H9 (cell line): ENCODE data around the gene COPS8. TPM values are rescaled to one million over a fixed set of nuclear protein-coding genes. Genes with fewer than 3 reads are reported as not detected.

ENCODE experiments used
- DNase-seq: peaks from one replicate; pipeline ENCODE4 v3.0.0-alpha.2; 2017
- H2AFZ ChIP-seq: one replicate; pipeline ENCODE4 v1.6.1; 2013; ENCODE audit warnings: mild to moderate bottlenecking, low read length, control low read depth, moderate library complexity
- H2AK5ac ChIP-seq: 2 replicates; pipeline ENCODE4 v1.6.1; 2013; ENCODE audit warnings: low read length, control low read depth, mixed read lengths; ENCODE audit not compliant: insufficient read length
- H2BK120ac ChIP-seq: one replicate; pipeline ENCODE4 v1.6.1; 2013; ENCODE audit warnings: low read depth, mild to moderate bottlenecking, low read length, control low read depth, inconsistent platforms; ENCODE audit not compliant: poor library complexity, severe bottlenecking
- H2BK12ac ChIP-seq: 2 replicates; pipeline ENCODE4 v1.6.1; 2013; ENCODE audit warnings: low read length, control low read depth, mixed read lengths, low read depth; ENCODE audit not compliant: insufficient read length
- H2BK15ac ChIP-seq: 2 replicates; pipeline ENCODE4 v1.6.1; 2013; ENCODE audit warnings: low read depth, low read length, control low read depth
- H2BK20ac ChIP-seq: one replicate; pipeline ENCODE4 v1.6.1; 2013; ENCODE audit warnings: low read depth, mild to moderate bottlenecking, low read length, control low read depth, inconsistent platforms; ENCODE audit not compliant: poor library complexity, severe bottlenecking
- H2BK5ac ChIP-seq: 2 replicates; pipeline ENCODE4 v1.6.1; 2013; ENCODE audit warnings: low read length, control low read depth, mixed read lengths; ENCODE audit not compliant: insufficient read length
- H3K14ac ChIP-seq: 2 replicates; pipeline ENCODE4 v1.6.1; 2013; ENCODE audit warnings: low read length, control low read depth; ENCODE audit not compliant: insufficient read depth
- H3K18ac ChIP-seq: 2 replicates; pipeline ENCODE4 v1.6.1; 2013; ENCODE audit warnings: low read depth, mild to moderate bottlenecking, mixed read lengths, low read length, control low read depth; ENCODE audit not compliant: insufficient read length
- H3K23ac ChIP-seq: 2 replicates; pipeline ENCODE4 v1.6.1; 2013; ENCODE audit warnings: low read length, control low read depth, mixed read lengths, low read depth; ENCODE audit not compliant: insufficient read length
- H3K23me2 ChIP-seq: 2 replicates; pipeline ENCODE4 v1.6.1; 2013; ENCODE audit warnings: low read depth, mild to moderate bottlenecking, mixed read lengths, low read length, control low read depth; ENCODE audit not compliant: insufficient read length, poor library complexity, severe bottlenecking
- H3K27ac ChIP-seq: 2 replicates; pipeline ENCODE4 v1.5.1; 2013; ENCODE audit warnings: low read length, control low read depth, mixed read lengths, low read depth; ENCODE audit not compliant: insufficient read length
- H3K27me3 ChIP-seq: 2 replicates; pipeline ENCODE4 v1.6.1; 2013; ENCODE audit warnings: low read length, control low read depth, inconsistent platforms; ENCODE audit not compliant: insufficient read depth
- H3K4ac ChIP-seq: 2 replicates; pipeline ENCODE4 v1.6.1; 2013; ENCODE audit warnings: low read depth, mild to moderate bottlenecking, control low read depth, inconsistent platforms, low read length, moderate library complexity
- H3K4me1 ChIP-seq: 2 replicates; pipeline ENCODE4 v1.6.1; 2013; ENCODE audit warnings: low read length, control low read depth, inconsistent platforms; ENCODE audit not compliant: insufficient read depth
- H3K4me2 ChIP-seq: 2 replicates; pipeline ENCODE4 v1.6.1; 2013; ENCODE audit warnings: low read length, control low read depth, mixed read lengths; ENCODE audit not compliant: insufficient read length, insufficient read depth
- H3K56ac ChIP-seq: 2 replicates; pipeline ENCODE4 v1.6.1; 2013; ENCODE audit warnings: low read depth, mild to moderate bottlenecking, mixed read lengths, low read length, control low read depth; ENCODE audit not compliant: insufficient read length
- H3K79me1 ChIP-seq: 2 replicates; pipeline ENCODE4 v1.6.1; 2013; ENCODE audit warnings: low read depth, mild to moderate bottlenecking, moderate library complexity, low read length, control low read depth, inconsistent platforms; ENCODE audit not compliant: insufficient read depth, poor library complexity, severe bottlenecking
- H3K79me2 ChIP-seq: 2 replicates; pipeline ENCODE4 v1.6.1; 2013; ENCODE audit warnings: low read length, control low read depth, inconsistent platforms; ENCODE audit not compliant: insufficient read depth
- H3K9ac ChIP-seq: 2 replicates; pipeline ENCODE4 v1.6.1; 2013; ENCODE audit warnings: low read length, control low read depth, mixed read lengths; ENCODE audit not compliant: insufficient read length; ENCODE audit errors: extremely low read depth
- H3K9me3 ChIP-seq: one replicate; pipeline ENCODE4 v1.6.1; 2013; ENCODE audit warnings: low read depth, low read length, inconsistent platforms; ENCODE audit not compliant: control insufficient read depth
- H3T11ph ChIP-seq: one replicate; pipeline ENCODE4 v1.6.1; 2013; ENCODE audit warnings: mild to moderate bottlenecking, low read length, control low read depth, inconsistent platforms
- H4K20me1 ChIP-seq: one replicate; pipeline ENCODE4 v1.6.1; 2013; ENCODE audit not compliant: control insufficient read depth, insufficient read length, insufficient read depth
- H4K5ac ChIP-seq: 2 replicates; pipeline ENCODE4 v1.6.1; 2013; ENCODE audit warnings: low read depth, mild to moderate bottlenecking, mixed read lengths, low read length, control low read depth; ENCODE audit not compliant: insufficient read length
- H4K8ac ChIP-seq: replicated peaks from 2 replicates; pipeline ENCODE4 v1.6.1; 2013; ENCODE audit warnings: low read length, control low read depth, mixed read lengths, low read depth; ENCODE audit not compliant: insufficient read length
- H4K91ac ChIP-seq: 2 replicates; pipeline ENCODE4 v1.6.1; 2013; ENCODE audit warnings: low read depth, mild to moderate bottlenecking, moderate library complexity, mixed read lengths, low read length, control low read depth; ENCODE audit not compliant: insufficient read length
- H3K27ac Mint-ChIP-seq, 3 experiments: 2 replicates in 2 of 3; 3 replicates in 1 of 3; pipeline ENCODE4 v1.8.0; 2020 to 2021; ENCODE audit warnings: mixed read lengths in 3 of 3, mild to moderate bottlenecking in 1 of 3, moderate library complexity in 1 of 3
- H3K27me3 Mint-ChIP-seq: 2 replicates; pipeline ENCODE4 v1.8.0; 2021; ENCODE audit warnings: low read depth, mild to moderate bottlenecking, moderate library complexity, mixed read lengths
- H3K36me3 Mint-ChIP-seq, 3 experiments: 2 replicates in 2 of 3; 3 replicates in 1 of 3; pipeline ENCODE4 v1.8.0; 2020 to 2021; ENCODE audit warnings: low read depth in 3 of 3, mixed read lengths in 3 of 3; ENCODE audit not compliant: insufficient read depth in 1 of 3
- H3K4me1 Mint-ChIP-seq, 2 experiments: 2 replicates each; pipeline ENCODE4 v1.8.0; 2020; ENCODE audit warnings: mixed read lengths in 2 of 2
- H3K4me3 Mint-ChIP-seq, 2 experiments: 2 replicates in 1 of 2; 3 replicates in 1 of 2; pipeline ENCODE4 v1.8.0; 2020 to 2021; ENCODE audit warnings: mild to moderate bottlenecking in 2 of 2, mixed read lengths in 2 of 2, moderate library complexity in 1 of 2
- H3K9me3 Mint-ChIP-seq, 2 experiments: 2 replicates in 1 of 2; 3 replicates in 1 of 2; pipeline ENCODE4 v1.8.0; 2020; ENCODE audit warnings: mild to moderate bottlenecking in 2 of 2, mixed read lengths in 2 of 2, moderate library complexity in 1 of 2
- WGBS: extraction: QIAGEN DNeasy Blood & Tissue Kit; methylation state at CpG from one replicate; pipeline ENCODE4 v1.1.7; 2013; ENCODE audit warnings: missing lambda C conversion rate, low lambda C conversion rate, mixed read lengths; ENCODE audit not compliant: insufficient read length; ENCODE audit errors: extremely low coverage; 5-methylcytosine and 5-hydroxymethylcytosine counted together
- total RNA-seq: library from RNA; stranded (reverse); gene quantifications from 2 replicates; pipeline ENCODE4 v1.2.1, GENCODE V29; 2021
- TF ChIP-seq, protein P1 (sequence below): fragments of 200-600 bp; sonication (generic); conservative IDR thresholded peaks from 3 replicates; pipeline ENCODE4 v1.8.0; 2021; ENCODE audit warnings: antibody characterized with exemption, mild to moderate bottlenecking

Gene COPS8
- total RNA-seq, 1 experiment from 2014 or later = 65.2 TPM

DNA sequence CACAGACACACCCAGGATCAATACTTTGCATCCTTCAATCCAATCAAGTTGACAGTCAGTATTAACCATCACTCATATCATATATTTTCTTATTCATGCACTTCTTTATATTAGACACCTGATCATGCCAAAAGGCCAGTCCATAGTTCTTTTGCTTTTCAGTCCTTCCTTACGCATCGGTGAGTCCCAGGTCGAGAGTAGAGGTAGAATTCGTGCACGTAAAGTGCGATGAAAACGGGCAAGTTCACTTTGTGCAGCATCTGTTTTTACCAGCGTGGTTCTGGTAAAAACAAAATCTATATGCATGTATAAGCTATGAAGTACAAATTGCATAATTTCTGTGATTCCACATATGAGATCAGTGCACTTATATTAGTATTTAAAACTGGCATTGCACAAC lies 1.2 kb upstream of the COPS8 start:
- no peak overlapping the region for H2BK15ac ChIP-seq
- H2AK5ac ChIP-seq = no peak overlapping the region
- H3K27ac Mint-ChIP-seq = no peak overlapping the region
- H4K8ac ChIP-seq = no peak overlapping the region
- peaks cover 11 to 12% of the 10 kb centered on the region in 2 experiments for H3K4me1 Mint-ChIP-seq
- H3K79me2 ChIP-seq = peaks cover 10% of the 10 kb centered on the region; the same call in 1 of the 2 replicates
- H3K9me3 Mint-ChIP-seq = peaks cover 3% of the 10 kb centered on the region in 2 experiments; a peak in 3 of 5 replicates
- H3K36me3 Mint-ChIP-seq = peaks cover 0 to 4% (median 2%) of the 10 kb centered on the region in 3 experiments; a peak in 3 of 7 replicates
- H2BK120ac ChIP-seq = no peak overlapping the region
- H3K18ac ChIP-seq = no peak overlapping the region
- no peak overlapping the region for H3T11ph ChIP-seq
- H3K4me1 ChIP-seq = no peaks in the 10 kb centered on the region; the same call in 1 of the 2 replicates
- no peak overlapping the region for H3K23ac ChIP-seq
- no peaks in the 10 kb centered on the region; the same call in 1 of the 2 replicates for H3K27me3 Mint-ChIP-seq
- WGBS = no CpG with 5 or more reads among the region's 8 CpGs
- no peak overlapping the region for H4K5ac ChIP-seq
- peaks cover 6% of the 10 kb centered on the region for H3K23me2 ChIP-seq
- H3K4me3 Mint-ChIP-seq = peak overlapping the region; percentile 99 to 100
- no peaks in the 10 kb centered on the region for H3K9me3 ChIP-seq
- DNase-seq = no peak
- H3K27ac ChIP-seq = no peak overlapping the region
- no peaks in the 10 kb centered on the region for H3K27me3 ChIP-seq
- TF ChIP-seq, protein P1, sequence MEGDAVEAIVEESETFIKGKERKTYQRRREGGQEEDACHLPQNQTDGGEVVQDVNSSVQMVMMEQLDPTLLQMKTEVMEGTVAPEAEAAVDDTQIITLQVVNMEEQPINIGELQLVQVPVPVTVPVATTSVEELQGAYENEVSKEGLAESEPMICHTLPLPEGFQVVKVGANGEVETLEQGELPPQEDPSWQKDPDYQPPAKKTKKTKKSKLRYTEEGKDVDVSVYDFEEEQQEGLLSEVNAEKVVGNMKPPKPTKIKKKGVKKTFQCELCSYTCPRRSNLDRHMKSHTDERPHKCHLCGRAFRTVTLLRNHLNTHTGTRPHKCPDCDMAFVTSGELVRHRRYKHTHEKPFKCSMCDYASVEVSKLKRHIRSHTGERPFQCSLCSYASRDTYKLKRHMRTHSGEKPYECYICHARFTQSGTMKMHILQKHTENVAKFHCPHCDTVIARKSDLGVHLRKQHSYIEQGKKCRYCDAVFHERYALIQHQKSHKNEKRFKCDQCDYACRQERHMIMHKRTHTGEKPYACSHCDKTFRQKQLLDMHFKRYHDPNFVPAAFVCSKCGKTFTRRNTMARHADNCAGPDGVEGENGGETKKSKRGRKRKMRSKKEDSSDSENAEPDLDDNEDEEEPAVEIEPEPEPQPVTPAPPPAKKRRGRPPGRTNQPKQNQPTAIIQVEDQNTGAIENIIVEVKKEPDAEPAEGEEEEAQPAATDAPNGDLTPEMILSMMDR = no peak
- no peak overlapping the region for H2AFZ ChIP-seq
- H3K4me2 ChIP-seq = peak overlapping the region; percentile 100
- H3K56ac ChIP-seq = no peak overlapping the region
- no peak overlapping the region for H2BK12ac ChIP-seq
- H4K20me1 ChIP-seq = no peaks in the 10 kb centered on the region
- no peak overlapping the region for H3K9ac ChIP-seq
- H2BK20ac ChIP-seq = no peak overlapping the region
- H3K14ac ChIP-seq = no peak overlapping the region
- no peak overlapping the region for H2BK5ac ChIP-seq
- no peak overlapping the region for H3K4ac ChIP-seq
- H4K91ac ChIP-seq = no peak overlapping the region
- H3K79me1 ChIP-seq = peaks cover 3% of the 10 kb centered on the region
